Keratinocyte (primary cell): ENCODE results near the gene FBXO27. TPM values are rescaled to one million over a fixed set of nuclear protein-coding genes. Genes with fewer than 3 reads are reported as not detected.

Source experiments
- DNase-seq: peaks from one replicate; pipeline ENCODE4 v3.0.0-alpha.2; 2011; ENCODE audit warnings: low read depth, missing footprints, low spot score
- FAIRE-seq: peaks from 2 replicates; lab custom pipeline; 2011; peaks lifted over from hg19 to GRCh38; lab: Jason Lieb, UNC
- H2AFZ ChIP-seq: 2 replicates; pipeline ENCODE4 v1.6.0; 2012; ENCODE audit warnings: low read length, control low read depth, inconsistent platforms; ENCODE audit not compliant: control insufficient read depth
- H3K27ac ChIP-seq: 2 replicates; pipeline ENCODE4 v1.5.1; 2011; ENCODE audit warnings: low read length; ENCODE audit not compliant: control insufficient read depth, insufficient read depth
- H3K27me3 ChIP-seq: 3 replicates; pipeline ENCODE4 v1.6.0; 2011; ENCODE audit warnings: low read length; ENCODE audit not compliant: control insufficient read depth, insufficient read depth; ENCODE audit errors: extremely low read depth
- H3K36me3 ChIP-seq, 2 experiments: 2 replicates in 1 of 2; 3 replicates in 1 of 2; pipeline ENCODE4 v1.5.1; 2011; ENCODE audit warnings: low read length in 2 of 2, mild to moderate bottlenecking in 1 of 2; ENCODE audit not compliant: control insufficient read depth in 2 of 2, insufficient read depth in 2 of 2; ENCODE audit errors: extremely low read depth in 1 of 2
- H3K4me1 ChIP-seq: 3 replicates; pipeline ENCODE4 v1.5.1; 2011; ENCODE audit warnings: low read length; ENCODE audit not compliant: control insufficient read depth, insufficient read depth; ENCODE audit errors: extremely low read depth
- H3K4me2 ChIP-seq: 3 replicates; pipeline ENCODE4 v1.6.0; 2011; ENCODE audit warnings: low read depth, low read length; ENCODE audit not compliant: control insufficient read depth, insufficient read depth; ENCODE audit errors: extremely low read depth
- H3K4me3 ChIP-seq, 3 experiments: fragments of 200-600 bp in 1 of 3; sonication (generic) in 1 of 3; 2 replicates in 2 of 3; 3 replicates in 1 of 3; pipeline ENCODE4 v1.5.1; 2011 to 2016; ENCODE audit warnings: low read length in 3 of 3, mild to moderate bottlenecking in 3 of 3, control low read depth in 2 of 3, inconsistent platforms in 1 of 3, low read depth in 1 of 3, mixed read lengths in 1 of 3, mixed run types in 1 of 3, moderate library complexity in 1 of 3; ENCODE audit not compliant: control insufficient read depth in 2 of 3, insufficient read depth in 2 of 3; ENCODE audit errors: extremely low read depth in 1 of 3
- H3K79me2 ChIP-seq: 2 replicates; pipeline ENCODE4 v1.6.0; 2012; ENCODE audit warnings: low read length; ENCODE audit not compliant: control insufficient read depth, insufficient read depth
- H3K9ac ChIP-seq: 3 replicates; pipeline ENCODE4 v1.6.0; 2011; ENCODE audit warnings: low read length; ENCODE audit not compliant: control insufficient read depth, insufficient read depth; ENCODE audit errors: extremely low read depth
- H3K9me1 ChIP-seq: 3 replicates; pipeline ENCODE4 v1.6.0; 2011; ENCODE audit warnings: low read length; ENCODE audit not compliant: control insufficient read depth, insufficient read depth; ENCODE audit errors: extremely low read depth
- H3K9me3 ChIP-seq: 2 replicates; pipeline ENCODE4 v1.5.1; 2012; ENCODE audit warnings: low read depth, low read length; ENCODE audit not compliant: control insufficient read depth
- H4K20me1 ChIP-seq: 3 replicates; pipeline ENCODE4 v1.6.0; 2011; ENCODE audit warnings: low read length; ENCODE audit not compliant: control insufficient read depth, insufficient read depth; ENCODE audit errors: extremely low read depth
- CTCF ChIP-seq, 3 experiments: IDR thresholded peaks in 1 of 3; conservative IDR thresholded peaks in 1 of 3; optimal IDR thresholded peaks in 1 of 3; 2 replicates in 2 of 3; 3 replicates in 1 of 3; pipeline versions ENCODE3 to v1.5.1; 2011; ENCODE audit warnings: low read length in 3 of 3, mild to moderate bottlenecking in 3 of 3, moderate library complexity in 2 of 3, control low read depth in 1 of 3, inconsistent platforms in 1 of 3; ENCODE audit not compliant: insufficient read depth in 2 of 3; ENCODE audit errors: extremely low read depth in 1 of 3
- EZH2 ChIP-seq: IDR thresholded peaks from one replicate; pipeline ENCODE4 v1.6.1; 2012; ENCODE audit warnings: inconsistent platforms, mild to moderate bottlenecking, low read length, moderate library complexity
- dilution Hi-C: fragments of 300-500 bp; cut with MboI; formaldehyde crosslinking; loops from one replicate; pipeline ENCODE4 v1.7.0; 2020; ENCODE audit warnings: low sequenced_read_pairs; ENCODE audit not compliant: extremely low pct_ligation_motif_present
- polyA plus RNA-seq, 5 experiments: library from polyadenylated mRNA; depleted of rRNA in 3 of 5; stranded (reverse) in 3 of 5; stranded (forward) in 1 of 5; unstranded in 1 of 5; fragments of >200 nt; gene quantifications; 1 replicate in 1 of 5; 2 replicates in 3 of 5; 3 replicates in 1 of 5; pipeline versions ENCODE4 v1.2.1 to v1.2.3, GENCODE V29; 2011 to 2012; ENCODE audit warnings: missing spikeins in 2 of 5, low read depth in 1 of 5, low replicate concordance in 1 of 5

Gene FBXO27
- polyA plus RNA-seq, 1 donor (not counting 4 experiments of a cell fraction or from before 2014, with no cell fraction given) = 4.4 TPM

- dilution Hi-C loops = no loop called here
- no peaks in the 10 kb centered on the region for H3K9me1 ChIP-seq
- DNase-seq (no peak), FAIRE-seq (no peak)
- H3K4me2 ChIP-seq = no peak overlapping the region
- H3K36me3 ChIP-seq = no peaks in the 10 kb centered on the region
- no peaks in the 10 kb centered on the region for H3K4me1 ChIP-seq
- H3K9ac ChIP-seq = no peak overlapping the region
- no peaks in the 10 kb centered on the region for H4K20me1 ChIP-seq
- H3K9me3 ChIP-seq = no peaks in the 10 kb centered on the region
- no peaks in the 10 kb centered on the region for H3K79me2 ChIP-seq
- H3K27me3 ChIP-seq = no peaks in the 10 kb centered on the region
- H3K4me3 ChIP-seq = no peak overlapping the region
- H2AFZ ChIP-seq = no peak overlapping the region
- no peak for TF ChIP-seq EZH2
- no peak for TF ChIP-seq CTCF (optimal IDR thresholded peaks at IDR 0.05 in 1 of 3, IDR thresholded peaks at IDR 0.05 in 1 of 3, conservative IDR thresholded peaks at IDR 0.05 in 1 of 3; ENCODE audit: extremely low read depth in 1 of 3, insufficient read depth in 2 of 3, low read length in 3 of 3)
- H3K27ac ChIP-seq = no peak overlapping the region
Measured at GRCh38 chr19:39007096-39007495, 25.3 kb downstream of the FBXO27 start.

- H3K4me3 ChIP-seq = no peak overlapping the region
- H3K9ac ChIP-seq = no peak overlapping the region
- FAIRE-seq (no peak), DNase-seq (no peak)
- no peak overlapping the region for H3K4me2 ChIP-seq
- no peaks in the 10 kb centered on the region for H3K9me3 ChIP-seq
- H3K27me3 ChIP-seq = no peaks in the 10 kb centered on the region
- H3K27ac ChIP-seq = no peak overlapping the region
- no peaks in the 10 kb centered on the region for H3K4me1 ChIP-seq
- no peaks in the 10 kb centered on the region for H3K36me3 ChIP-seq
- no peaks in the 10 kb centered on the region for H3K79me2 ChIP-seq
- no peak overlapping the region for H2AFZ ChIP-seq
- no peaks in the 10 kb centered on the region for H3K9me1 ChIP-seq
- dilution Hi-C loops = no loop called here
- no peaks in the 10 kb centered on the region for H4K20me1 ChIP-seq
- TF ChIP-seq CTCF (optimal IDR thresholded peaks at IDR 0.05 in 1 of 3, IDR thresholded peaks at IDR 0.05 in 1 of 3, conservative IDR thresholded peaks at IDR 0.05 in 1 of 3; ENCODE audit: extremely low read depth in 1 of 3, insufficient read depth in 2 of 3, low read length in 3 of 3) (no peak), EZH2 (no peak)
Measured at GRCh38 chr19:39004403-39004802, 27.9 kb downstream of the FBXO27 start.
